ENCODE results near the gene ST3GAL4. TPM values are rescaled to one million over a fixed set of nuclear protein-coding genes. Genes with fewer than 3 reads are reported as not detected.

Gene ST3GAL4
- total and polyA plus RNA-seq, 2 of the 8 experiments (the other 6 are each of a cell fraction or from before 2014, with no cell fraction given) = 15.6 to 20.0 TPM

DNA sequence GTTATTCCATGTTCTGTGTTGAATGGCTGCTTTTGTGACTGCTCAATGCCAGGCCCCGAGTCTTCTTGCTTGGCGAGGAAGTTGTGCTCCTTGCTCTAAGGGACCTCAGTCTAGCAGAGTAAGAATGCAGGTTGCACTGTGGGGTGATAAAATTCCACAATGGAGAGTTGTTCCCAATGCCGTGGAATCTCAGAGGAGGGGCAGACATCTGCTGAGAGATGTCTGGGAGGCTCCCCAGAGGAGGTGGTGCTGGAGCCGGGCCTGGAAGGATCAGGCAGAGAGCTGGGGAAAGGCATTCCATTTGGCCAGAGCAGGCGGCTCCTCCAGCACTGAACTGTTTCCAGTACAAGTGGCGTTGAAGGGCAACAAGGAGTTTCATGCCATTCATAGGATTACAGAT, 55.2 kb downstream of the ST3GAL4 start (continued):
- TF ChIP-seq, protein P1, sequence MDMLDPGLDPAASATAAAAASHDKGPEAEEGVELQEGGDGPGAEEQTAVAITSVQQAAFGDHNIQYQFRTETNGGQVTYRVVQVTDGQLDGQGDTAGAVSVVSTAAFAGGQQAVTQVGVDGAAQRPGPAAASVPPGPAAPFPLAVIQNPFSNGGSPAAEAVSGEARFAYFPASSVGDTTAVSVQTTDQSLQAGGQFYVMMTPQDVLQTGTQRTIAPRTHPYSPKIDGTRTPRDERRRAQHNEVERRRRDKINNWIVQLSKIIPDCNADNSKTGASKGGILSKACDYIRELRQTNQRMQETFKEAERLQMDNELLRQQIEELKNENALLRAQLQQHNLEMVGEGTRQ (IDR thresholded peaks at IDR 0.05; ENCODE audit: low read length) = no peak
- TF ChIP-seq GTF2F1 (IDR thresholded peaks at IDR 0.05; ENCODE audit: borderline replicate concordance, low read depth, low read length) (no peak), SP1 (IDR thresholded peaks at IDR 0.05; ENCODE audit: low read depth, low read length) (no peak), YY1 (IDR thresholded peaks at IDR 0.05; ENCODE audit: low read depth, low read length) (no peak), POU5F1 (IDR thresholded peaks at IDR 0.05; ENCODE audit: low read depth, low read length) (no peak)
